ENCODE measurements around the gene NR4A2. TPM values are rescaled to one million over a fixed set of nuclear protein-coding genes. Genes with fewer than 3 reads are reported as not detected.
A peak's percentile ranks its signal among the peaks of the same experiment; 100 is the strongest.

Gene NR4A2
- total RNA-seq, 2 experiments from 2014 or later = 290 to 319 TPM

DNA sequence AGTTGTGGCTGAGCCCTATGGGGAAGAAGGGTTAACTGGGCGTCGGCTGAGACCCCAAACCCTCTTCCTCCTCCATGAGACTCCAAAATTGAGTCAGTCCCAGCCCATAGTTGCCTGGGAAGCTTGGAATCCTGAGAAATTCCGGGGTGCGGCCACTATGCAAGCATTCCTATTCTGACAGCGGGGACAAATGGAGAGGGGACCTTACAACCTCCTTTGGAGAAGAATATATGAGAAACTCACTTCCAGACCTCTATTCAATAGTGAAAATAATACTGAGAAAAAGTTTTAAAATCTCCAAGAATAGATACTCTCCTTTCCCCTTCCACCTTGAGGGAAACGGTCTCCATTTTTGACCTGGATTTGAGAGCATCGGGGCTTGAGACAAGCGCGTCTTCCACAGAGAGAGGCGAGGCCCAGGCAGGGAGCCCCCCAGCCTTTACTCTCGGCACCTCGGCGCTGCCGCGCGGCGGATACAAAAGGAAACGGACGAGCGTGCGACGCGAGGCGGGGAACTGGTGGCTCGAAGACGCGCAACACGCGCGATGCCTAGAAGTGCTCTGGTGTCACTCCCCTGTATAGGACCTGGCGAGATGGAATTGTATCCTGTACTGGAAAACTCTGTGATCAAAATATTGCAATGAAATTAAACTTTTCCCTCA, 11.1 kb downstream of the NR4A2 start:
- TF ChIP-seq, protein P1, sequence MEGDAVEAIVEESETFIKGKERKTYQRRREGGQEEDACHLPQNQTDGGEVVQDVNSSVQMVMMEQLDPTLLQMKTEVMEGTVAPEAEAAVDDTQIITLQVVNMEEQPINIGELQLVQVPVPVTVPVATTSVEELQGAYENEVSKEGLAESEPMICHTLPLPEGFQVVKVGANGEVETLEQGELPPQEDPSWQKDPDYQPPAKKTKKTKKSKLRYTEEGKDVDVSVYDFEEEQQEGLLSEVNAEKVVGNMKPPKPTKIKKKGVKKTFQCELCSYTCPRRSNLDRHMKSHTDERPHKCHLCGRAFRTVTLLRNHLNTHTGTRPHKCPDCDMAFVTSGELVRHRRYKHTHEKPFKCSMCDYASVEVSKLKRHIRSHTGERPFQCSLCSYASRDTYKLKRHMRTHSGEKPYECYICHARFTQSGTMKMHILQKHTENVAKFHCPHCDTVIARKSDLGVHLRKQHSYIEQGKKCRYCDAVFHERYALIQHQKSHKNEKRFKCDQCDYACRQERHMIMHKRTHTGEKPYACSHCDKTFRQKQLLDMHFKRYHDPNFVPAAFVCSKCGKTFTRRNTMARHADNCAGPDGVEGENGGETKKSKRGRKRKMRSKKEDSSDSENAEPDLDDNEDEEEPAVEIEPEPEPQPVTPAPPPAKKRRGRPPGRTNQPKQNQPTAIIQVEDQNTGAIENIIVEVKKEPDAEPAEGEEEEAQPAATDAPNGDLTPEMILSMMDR (IDR thresholded peaks at IDR 0.05) = no peak
- peaks cover 11% of the 10 kb centered on the region for H3K36me3 Mint-ChIP-seq (ENCODE audit: low read depth)
- H3K27me3 Mint-ChIP-seq = peaks cover 88% of the 10 kb centered on the region
- H3K27me3 ChIP-seq (ENCODE audit: control insufficient read depth in 1 of 2, insufficient read depth in 2 of 2, low read length in 2 of 2) = peaks cover 52 to 68% of the 10 kb centered on the region in 2 experiments
- H3K9me3 Mint-ChIP-seq = no peaks in the 10 kb centered on the region
- H3K9me3 ChIP-seq (ENCODE audit: control insufficient read depth in 1 of 2, insufficient read depth in 1 of 2, low read length in 2 of 2) = peaks cover 0 to 22% of the 10 kb centered on the region in 2 experiments
- no peaks in the 10 kb centered on the region for H3K36me3 ChIP-seq (ENCODE audit: insufficient read depth, low read length)
- H3K4me3 Mint-ChIP-seq = peak overlapping the region; percentile 81
- ATAC-seq (ENCODE audit: poor library complexity) (peak; percentile 28), DNase-seq (peak in 8 of 14 experiments; percentile 21 to 71 (median 46))
- no peak overlapping the region for H3K27ac ChIP-seq (ENCODE audit: low read depth in 1 of 2, low read length in 2 of 2)
- H3K27ac Mint-ChIP-seq = peak overlapping the region; percentile 37
- intact Hi-C loops (cut with DNase I, micrococcal nuclease) = loop anchor here (10.0 kb wide), 3 partner anchors 127 to 1573 kb away; no protein-coding TSS in a partner anchor
- peaks cover 36% of the 10 kb centered on the region for H3K4me1 ChIP-seq (ENCODE audit: insufficient read depth, low read length)
- H3K4me3 ChIP-seq (ENCODE audit: low read length) = peak overlapping the region; percentile 36
- ChIA-PET POLR2A (no interaction called here), CTCF (no interaction called here)
- H3K4me1 Mint-ChIP-seq (ENCODE audit: low read depth) = peaks cover 40% of the 10 kb centered on the region

DNA sequence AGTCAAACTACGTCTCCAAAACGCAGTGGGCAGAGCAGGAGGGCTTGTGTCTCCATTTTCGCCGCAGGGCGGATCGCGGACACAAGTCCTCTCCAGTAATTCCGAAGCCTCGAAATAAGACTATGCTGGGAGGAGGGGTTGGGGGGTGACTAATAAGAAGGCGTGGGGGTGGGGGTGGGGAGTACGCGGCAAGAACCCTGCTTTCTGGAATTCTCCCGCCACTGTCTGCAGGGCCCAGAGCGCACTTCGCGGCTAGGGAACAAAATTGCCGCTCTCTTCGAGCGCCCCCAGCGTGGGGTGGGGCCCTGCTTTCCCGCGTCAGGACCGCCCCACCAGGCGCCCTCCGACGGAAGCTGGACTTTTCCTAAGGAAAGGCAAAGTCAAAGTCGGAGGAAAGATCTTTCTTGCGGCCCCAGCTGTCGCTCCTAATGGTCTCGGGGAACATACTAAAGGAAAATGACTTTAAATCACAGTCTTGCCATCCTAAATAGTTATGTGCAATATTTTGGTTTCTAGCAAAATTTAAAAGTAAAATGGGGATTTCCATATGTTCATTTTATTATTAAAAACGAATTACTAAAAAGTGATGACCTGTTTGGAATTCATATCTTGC, 11.9 kb downstream of the NR4A2 start:
- ChIA-PET CTCF (no interaction called here), POLR2A (interaction anchor here (1.5 kb wide), 1 partner anchor 11 kb away, joined by 5 read pairs; the partner anchor contains the start of gene NR4A2)
- Histone ChIP-seq H3K9me3 (ENCODE audit: control insufficient read depth in 1 of 2, insufficient read depth in 1 of 2, low read length in 2 of 2) (peaks cover 0 to 22% of the 10 kb centered on the region in 2 experiments), H3K27ac (ENCODE audit: low read depth in 1 of 2, low read length in 2 of 2) (no peak overlapping the region), H3K36me3 (ENCODE audit: insufficient read depth, low read length) (no peaks in the 10 kb centered on the region), H3K4me3 (ENCODE audit: low read length) (no peak overlapping the region), H3K27me3 (ENCODE audit: control insufficient read depth in 1 of 2, insufficient read depth in 2 of 2, low read length in 2 of 2) (peaks cover 52 to 73% of the 10 kb centered on the region in 2 experiments), H3K4me1 (ENCODE audit: insufficient read depth, low read length) (peaks cover 36% of the 10 kb centered on the region)
- H3K36me3 Mint-ChIP-seq (ENCODE audit: low read depth) = peaks cover 5% of the 10 kb centered on the region
- no peaks in the 10 kb centered on the region for H3K9me3 Mint-ChIP-seq
- no peak overlapping the region for H3K27ac Mint-ChIP-seq
- H3K27me3 Mint-ChIP-seq = peaks cover 88% of the 10 kb centered on the region
- H3K4me1 Mint-ChIP-seq (ENCODE audit: low read depth) = peaks cover 40% of the 10 kb centered on the region
- no peak overlapping the region for H3K4me3 Mint-ChIP-seq
- TF ChIP-seq, protein P1 (IDR thresholded peaks at IDR 0.05) = no peak
- no peak for ATAC-seq (ENCODE audit: poor library complexity)
- intact Hi-C loops (cut with DNase I, micrococcal nuclease) = loop anchor here (10.0 kb wide), 3 partner anchors 126 to 1574 kb away; no protein-coding TSS in a partner anchor
- peak in 1 of 14 experiments; percentile 31 for DNase-seq

DNA sequence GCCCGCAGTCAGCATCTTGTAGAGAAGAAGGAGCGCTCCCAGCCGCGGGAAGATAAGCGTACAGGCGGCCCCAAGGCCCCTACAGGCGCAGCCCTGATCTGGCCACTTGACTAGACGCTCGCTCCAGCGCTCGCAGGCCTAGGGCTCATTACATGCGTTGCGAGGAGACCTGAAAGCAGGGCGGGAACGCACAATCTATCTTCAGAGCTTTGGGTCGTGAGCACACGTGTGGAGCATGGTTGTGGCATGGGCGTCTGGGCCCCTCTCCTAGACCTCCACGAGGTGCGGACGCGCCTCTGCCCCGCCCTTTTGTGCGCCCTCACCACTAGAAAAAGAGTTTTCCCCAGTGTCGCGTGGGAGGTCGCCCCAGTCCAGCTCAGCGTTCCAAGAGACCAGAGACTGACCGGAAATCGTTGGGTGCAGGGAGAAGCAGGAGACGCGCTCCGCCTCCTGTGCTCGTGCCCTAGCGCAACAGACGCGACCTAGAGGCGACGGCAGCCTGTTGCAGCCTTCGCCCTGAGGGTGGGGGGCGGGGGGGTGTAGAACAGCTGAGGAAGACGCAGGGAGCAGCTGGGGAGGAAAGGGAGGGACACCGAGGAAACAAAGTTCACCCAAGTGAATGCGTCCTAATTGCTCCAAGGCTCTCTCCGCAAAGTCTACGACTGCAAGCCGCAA, 12.6 kb downstream of the NR4A2 start:
- CTCF ChIA-PET = no interaction called here
- intact Hi-C loops (cut with DNase I, micrococcal nuclease) = loop anchor here (10.0 kb wide), 3 partner anchors 125 to 1575 kb away; no protein-coding TSS in a partner anchor
- no peak for ATAC-seq (ENCODE audit: poor library complexity)

More for the DNA sequence above, 12.6 kb downstream of the NR4A2 start:
- Histone ChIP-seq H3K9me3 (ENCODE audit: control insufficient read depth in 1 of 2, insufficient read depth in 1 of 2, low read length in 2 of 2) (peaks cover 0 to 22% of the 10 kb centered on the region in 2 experiments), H3K4me3 (ENCODE audit: low read length) (no peak overlapping the region), H3K36me3 (ENCODE audit: insufficient read depth, low read length) (no peaks in the 10 kb centered on the region), H3K27ac (ENCODE audit: low read depth in 1 of 2, low read length in 2 of 2) (no peak overlapping the region), H3K4me1 (ENCODE audit: insufficient read depth, low read length) (peaks cover 36% of the 10 kb centered on the region), H3K27me3 (ENCODE audit: control insufficient read depth in 1 of 2, insufficient read depth in 2 of 2, low read length in 2 of 2) (peaks cover 53 to 73% of the 10 kb centered on the region in 2 experiments)
- Mint-ChIP-seq H3K27ac (no peak overlapping the region), H3K4me3 (peak overlapping the region; percentile 5), H3K27me3 (peaks cover 87% of the 10 kb centered on the region), H3K36me3 (ENCODE audit: low read depth) (no peaks in the 10 kb centered on the region), H3K9me3 (no peaks in the 10 kb centered on the region), H3K4me1 (ENCODE audit: low read depth) (peaks cover 40% of the 10 kb centered on the region)
- TF ChIP-seq, protein P1 (IDR thresholded peaks at IDR 0.05) = no peak
- peak in 2 of 14 experiments; percentile 41 to 45 for DNase-seq
- POLR2A ChIA-PET = interaction anchor here (1.4 to 1.5 kb wide), 2 partner anchors 12 to 15 kb away, joined by 3 to 5 read pairs; partner anchors contain the start of gene NR4A2
